Measurements from ENCODE around the gene NALF2.

GRCh38 chrX:69541956-69542355, 37.8 kb downstream of the NALF2 start:
- no peak for TF ChIP-seq FOXK2 (IDR thresholded peaks at IDR 0.05)
- TF ChIP-seq CTCF (CRISPR knock-in tag; IDR thresholded peaks at IDR 0.05) = no peak
- no peak for TF ChIP-seq ZNF790 (CRISPR knock-in tag; IDR thresholded peaks at IDR 0.05; ENCODE audit: borderline replicate concordance)
- no peak for TF ChIP-seq SMARCC2 (IDR thresholded peaks at IDR 0.05)
- no peak for TF ChIP-seq NR3C1 (CRISPR knock-in tag; IDR thresholded peaks at IDR 0.05)
- TF ChIP-seq REXO4 (CRISPR knock-in tag; IDR thresholded peaks at IDR 0.05; ENCODE audit: borderline replicate concordance) = no peak

Measured in HepG2 (cell line).